ENCODE measurements around the gene C11orf68. TPM values are rescaled to one million over a fixed set of nuclear protein-coding genes. Genes with fewer than 3 reads are reported as not detected.

Gene C11orf68
- total and polyA plus RNA-seq, 10 of the 15 experiments (the other 5 are each of a cell fraction or from before 2014, with no cell fraction given), result 3.0 to 25.4 (median 16.7) TPM

- H3K9ac ChIP-seq (ENCODE audit: control insufficient read depth, insufficient read depth, low read length), result no peak overlapping the region
Measured at GRCh38 chr11:65921876-65922275, 3.0 kb upstream of the C11orf68 start.

More at GRCh38 chr11:65921876-65922275, 3.0 kb upstream of the C11orf68 start:
- WGBS (ENCODE audit: insufficient coverage, insufficient replicate concordance, low lambda C conversion rate, missing lambda C conversion rate), result 99% methylated on average over 9 of the region's 10 CpGs
- no peak for ATAC-seq
- H3K9me3 ChIP-seq (replicated peaks; ENCODE audit: control insufficient read depth, insufficient read depth, low read length), result no peaks in the 10 kb centered on the region
- in situ Hi-C loops (cut with MboI), result no loop called here
- H2AFZ ChIP-seq (ENCODE audit: control insufficient read depth, low read depth, low read length), result no peak overlapping the region
- no peak for FAIRE-seq
- ChIA-PET RAD21 (ENCODE audit: unreplicated experiment) (no interaction called here), SMC1A (ENCODE audit: uncharacterized antibody, unreplicated experiment) (no interaction called here), POLR2A (interaction anchor here (0.6 to 0.9 kb wide), 3 partner anchors 31 to 40 kb away, joined by 3 read pairs; partner anchors contain the start of gene CCDC85B), CTCF (interaction anchor here (0.7 to 1.4 kb wide), 3 partner anchors 37 to 217 kb away, joined by 4 to 10 read pairs (median 5); partner anchors contain the start of gene MUS81)
- no peaks in the 10 kb centered on the region for H4K20me1 ChIP-seq (ENCODE audit: control insufficient read depth, insufficient read depth)
- TF ChIP-seq IRF5 (IDR thresholded peaks at IDR 0.05; ENCODE audit: borderline replicate concordance) (no peak), HDAC2 (IDR thresholded peaks at IDR 0.05) (no peak), MLLT1 (IDR thresholded peaks at IDR 0.05) (no peak), ZNF274 (IDR thresholded peaks at IDR 0.05; ENCODE audit: insufficient read depth, insufficient read length) (no peak), ATF3 (IDR thresholded peaks at IDR 0.05; ENCODE audit: borderline replicate concordance, extremely low read depth, low read depth, low read length) (no peak), SUZ12 (IDR thresholded peaks at IDR 0.05; ENCODE audit: unreplicated experiment) (no peak)
- H3K27me3 ChIP-seq (replicated peaks in 1 of 2; ENCODE audit: control insufficient read depth in 2 of 2, insufficient read depth in 2 of 2, low read length in 1 of 2), result no peaks in the 10 kb centered on the region
- no peak overlapping the region for H3K4me3 ChIP-seq
- intact Hi-C loops (cut with micrococcal nuclease; ENCODE audit: unreplicated experiment), result no loop called here
- no TSS peak for BruUV-seq (replicated peaks)
- no peak overlapping the region for H3K27ac ChIP-seq (ENCODE audit: control insufficient read depth, insufficient read depth)
- H3K4me1 ChIP-seq (ENCODE audit: control insufficient read depth, insufficient read depth, low read length), result peaks cover 19% of the 10 kb centered on the region
- H3K4me2 ChIP-seq (ENCODE audit: control insufficient read depth, insufficient read depth), result no peak overlapping the region
- peaks cover 0 to 2% of the 10 kb centered on the region in 2 experiments; a peak in 2 of 4 replicates for H3K36me3 ChIP-seq (ENCODE audit: control insufficient read depth in 2 of 2, insufficient read depth in 2 of 2, low read length in 1 of 2)
- DNase-seq (ENCODE audit: low read depth, low spot score), result no peak
- peaks cover 33% of the 10 kb centered on the region for H3K79me2 ChIP-seq (ENCODE audit: control insufficient read depth, insufficient read depth, low read length)

Measured in GM12878 (cell line).